BLaER1 treated with 17β-estradiol and CSF1 and Interleukin-3, amounts not matched to agents 10 nM and 100 nM (cell line): ENCODE data around the gene ADAMTS10.

Experiments used
- H3K27ac ChIP-seq, 11 experiments: shearing (Covaris generic); formaldehyde crosslinking; 2 replicates each; pipeline ENCODE4 v1.8.1; 2022
- H3K27me3 ChIP-seq, 11 experiments: shearing (Covaris generic); formaldehyde crosslinking; 2 replicates each; pipeline ENCODE4 v1.8.1; 2022
- H3K36me3 ChIP-seq, 11 experiments: shearing (Covaris generic); formaldehyde crosslinking; 2 replicates each; pipeline ENCODE4 v1.8.1; 2022
- H3K4me1 ChIP-seq, 10 experiments: shearing (Covaris generic); formaldehyde crosslinking; 2 replicates each; pipeline ENCODE4 v1.8.1; 2022
- H3K4me2 ChIP-seq, 11 experiments: shearing (Covaris generic); formaldehyde crosslinking; 2 replicates each; pipeline ENCODE4 v1.8.1; 2022
- H3K4me3 ChIP-seq, 10 experiments: shearing (Covaris generic); formaldehyde crosslinking; 2 replicates each; pipeline ENCODE4 v1.8.1; 2022
- H3K9ac ChIP-seq, 11 experiments: shearing (Covaris generic); formaldehyde crosslinking; 2 replicates each; pipeline ENCODE4 v1.8.1; 2022
- H3K9me3 ChIP-seq, 11 experiments: shearing (Covaris generic); formaldehyde crosslinking; replicated peaks in 1 of 11; 2 replicates each; pipeline ENCODE4 v1.8.1; 2022
- H4K20me1 ChIP-seq, 11 experiments: shearing (Covaris generic); formaldehyde crosslinking; 2 replicates each; pipeline ENCODE4 v1.8.1; 2022
- Cebpa-rat ChIP-seq, 11 experiments: shearing (Covaris generic); IDR thresholded peaks; 2 replicates each; pipeline ENCODE4 v1.8.1; 2022

Gene ADAMTS10

GRCh38 chr19:8595651-8596050 lies 14.9 kb downstream of the ADAMTS10 start:
- H3K9ac ChIP-seq = peak overlapping the region in 4 of 11 experiments; percentile 36 to 64 (median 52); a peak in 9 of 22 replicates
- no peaks in the 10 kb centered on the region for H3K27me3 ChIP-seq
- peaks cover 27 to 60% (median 52%) of the 10 kb centered on the region in 10 experiments for H3K4me1 ChIP-seq
- H3K4me3 ChIP-seq = peak overlapping the region in 1 of 10 experiments; percentile 7; a peak in 1 of 20 replicates
- peak overlapping the region; percentile 45 to 83 (median 77) for H3K4me2 ChIP-seq
- H3K36me3 ChIP-seq = peaks cover 22 to 69% (median 46%) of the 10 kb centered on the region in 11 experiments
- H3K27ac ChIP-seq = peak overlapping the region in 7 of 11 experiments; percentile 20 to 70 (median 54); a peak in 8 of 22 replicates
- TF ChIP-seq Cebpa-rat (IDR thresholded peaks at IDR 0.05) = no peak
- peaks cover 10 to 38% (median 19%) of the 10 kb centered on the region in 11 experiments; a peak in 21 of 22 replicates for H3K9me3 ChIP-seq
- H4K20me1 ChIP-seq = peaks cover 0 to 34% (median 11%) of the 10 kb centered on the region in 11 experiments; a peak in 12 of 22 replicates

DNA sequence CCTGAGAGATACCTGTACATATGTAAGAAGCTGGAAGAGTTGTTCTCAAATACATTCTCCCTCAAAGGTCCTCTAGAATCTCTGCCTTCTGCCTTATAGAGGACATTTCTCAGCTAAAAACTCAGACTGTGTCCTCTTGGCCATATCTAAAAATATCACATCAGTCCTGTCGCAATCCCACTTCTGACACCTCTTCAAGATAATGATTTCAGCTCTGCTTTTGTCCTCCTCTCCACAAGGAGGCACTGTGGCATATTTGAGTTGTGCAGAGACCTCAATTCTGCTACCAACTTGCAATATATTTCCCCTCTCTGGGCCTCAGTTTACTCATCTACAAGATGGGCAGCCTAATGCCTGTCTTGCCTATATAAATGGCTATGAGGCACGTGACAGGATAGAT lies 16.6 kb downstream of the ADAMTS10 start:
- H3K4me2 ChIP-seq = 0 out of 22 replicates have a peak overlapping the region, but pooled peaks of 1 of the 11 experiments have one; percentile 5
- no peak overlapping the region for H3K4me3 ChIP-seq
- peak overlapping the region in 4 of 11 experiments; percentile 11 to 50 (median 40); a peak in 3 of 22 replicates for H3K27ac ChIP-seq
- H4K20me1 ChIP-seq = peaks cover 0 to 34% (median 11%) of the 10 kb centered on the region in 11 experiments; a peak in 12 of 22 replicates
- H3K9me3 ChIP-seq = peaks cover 10 to 38% (median 19%) of the 10 kb centered on the region in 11 experiments; a peak in 21 of 22 replicates
- no peak overlapping the region; a peak in 1 of 22 replicates for H3K9ac ChIP-seq
- peaks cover 25 to 59% (median 51%) of the 10 kb centered on the region in 10 experiments for H3K4me1 ChIP-seq
- peak in 1 of 11 experiments; percentile 36; a peak in 1 of 22 replicates for TF ChIP-seq Cebpa-rat (IDR thresholded peaks at IDR 0.05)
- no peaks in the 10 kb centered on the region for H3K27me3 ChIP-seq
- H3K36me3 ChIP-seq = peaks cover 18 to 65% (median 39%) of the 10 kb centered on the region in 11 experiments; a peak in 20 of 22 replicates

DNA sequence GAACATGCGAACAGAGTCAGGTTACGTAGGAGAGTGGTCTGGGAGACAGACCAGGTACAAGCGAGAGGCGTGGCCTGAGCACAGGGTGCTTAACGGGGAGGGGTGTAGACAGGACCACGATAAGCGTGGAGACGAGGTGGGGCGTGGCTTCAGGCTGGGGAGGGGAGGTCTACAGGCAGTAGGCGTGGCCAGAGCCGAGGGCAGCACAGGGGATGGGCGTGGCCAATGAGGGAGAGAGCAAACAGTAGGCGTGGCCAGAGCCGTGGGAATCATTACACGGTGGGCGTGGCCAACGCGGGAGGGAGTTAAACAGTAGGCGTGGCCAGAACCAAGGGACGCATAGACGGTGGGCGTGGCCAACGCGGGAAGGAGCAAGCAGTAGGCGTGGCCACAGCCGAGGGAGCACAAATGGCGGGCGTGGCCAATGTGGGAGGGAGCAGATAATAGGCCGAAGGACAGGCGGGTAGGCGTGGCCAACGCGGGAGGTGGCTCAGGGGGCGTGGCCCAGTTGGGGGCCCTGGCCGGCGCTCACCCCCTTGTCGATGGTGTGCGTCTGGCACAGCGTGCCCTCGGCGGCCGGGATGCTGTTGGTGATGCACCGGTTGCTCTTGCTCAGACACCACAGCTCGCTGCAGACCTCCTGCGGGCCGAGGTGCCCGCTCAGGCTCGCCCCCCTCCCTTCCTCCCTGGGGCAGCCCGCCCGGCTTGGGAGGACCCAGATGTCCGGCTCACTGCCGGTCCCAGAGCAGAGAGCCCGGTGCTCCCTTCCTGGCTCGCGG lies 18.1 kb downstream of the ADAMTS10 start:
- peaks cover 12 to 54% (median 45%) of the 10 kb centered on the region in 10 experiments for H3K4me1 ChIP-seq
- peaks cover 10 to 32% (median 19%) of the 10 kb centered on the region in 11 experiments; a peak in 21 of 22 replicates for H3K9me3 ChIP-seq
- H4K20me1 ChIP-seq = peaks cover 0 to 26% (median 11%) of the 10 kb centered on the region in 11 experiments; a peak in 12 of 22 replicates
- peaks cover 13 to 62% (median 30%) of the 10 kb centered on the region in 11 experiments; a peak in 19 of 22 replicates for H3K36me3 ChIP-seq
- no peak overlapping the region for H3K4me3 ChIP-seq
- H3K27me3 ChIP-seq = no peaks in the 10 kb centered on the region
- no peak overlapping the region for H3K27ac ChIP-seq
- no peak for TF ChIP-seq Cebpa-rat (IDR thresholded peaks at IDR 0.05)
- H3K9ac ChIP-seq = no peak overlapping the region
- H3K4me2 ChIP-seq = peak overlapping the region in 10 of 11 experiments; percentile 26 to 73 (median 58); a peak in 18 of 22 replicates

DNA sequence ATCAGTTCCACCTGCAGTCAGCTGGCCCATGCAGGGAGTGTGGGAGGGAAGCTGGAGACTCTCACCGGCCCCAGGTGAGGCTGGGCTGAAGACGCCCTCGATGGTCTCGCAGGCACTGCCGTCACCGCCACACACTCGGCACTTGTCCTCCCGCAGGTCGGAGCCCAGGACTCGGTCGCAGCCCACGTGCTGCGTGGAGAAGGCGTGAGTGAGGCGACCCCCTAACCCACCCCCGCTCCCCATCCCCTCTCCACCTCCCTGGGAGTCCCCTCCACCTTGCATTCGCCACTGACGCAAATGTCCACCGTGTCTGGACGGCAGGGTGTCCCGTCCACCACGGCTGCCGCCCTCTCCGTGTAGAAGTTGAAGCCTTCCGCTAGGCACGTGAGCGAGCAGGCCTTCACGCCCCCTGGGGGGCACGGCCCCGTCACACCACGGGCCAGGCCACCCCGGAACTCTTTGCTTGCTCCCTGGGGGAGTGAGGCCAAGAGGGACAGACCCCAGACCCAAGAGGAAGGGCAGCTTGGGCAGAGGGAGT lies 21.3 kb downstream of the ADAMTS10 start:
- Histone ChIP-seq H4K20me1 (peaks cover 0 to 29% (median 4%) of the 10 kb centered on the region in 11 experiments; a peak in 9 of 22 replicates), H3K4me2 (no peak overlapping the region), H3K4me1 (peaks cover 0 to 26% (median 19%) of the 10 kb centered on the region in 10 experiments; a peak in 16 of 20 replicates), H3K27me3 (no peaks in the 10 kb centered on the region), H3K27ac (no peak overlapping the region), H3K36me3 (peaks cover 18 to 65% (median 34%) of the 10 kb centered on the region in 11 experiments; a peak in 21 of 22 replicates), H3K9me3 (peaks cover 9 to 21% (median 16%) of the 10 kb centered on the region in 11 experiments; a peak in 21 of 22 replicates), H3K4me3 (no peak overlapping the region), H3K9ac (no peak overlapping the region)
- TF ChIP-seq Cebpa-rat (IDR thresholded peaks at IDR 0.05) = no peak

DNA sequence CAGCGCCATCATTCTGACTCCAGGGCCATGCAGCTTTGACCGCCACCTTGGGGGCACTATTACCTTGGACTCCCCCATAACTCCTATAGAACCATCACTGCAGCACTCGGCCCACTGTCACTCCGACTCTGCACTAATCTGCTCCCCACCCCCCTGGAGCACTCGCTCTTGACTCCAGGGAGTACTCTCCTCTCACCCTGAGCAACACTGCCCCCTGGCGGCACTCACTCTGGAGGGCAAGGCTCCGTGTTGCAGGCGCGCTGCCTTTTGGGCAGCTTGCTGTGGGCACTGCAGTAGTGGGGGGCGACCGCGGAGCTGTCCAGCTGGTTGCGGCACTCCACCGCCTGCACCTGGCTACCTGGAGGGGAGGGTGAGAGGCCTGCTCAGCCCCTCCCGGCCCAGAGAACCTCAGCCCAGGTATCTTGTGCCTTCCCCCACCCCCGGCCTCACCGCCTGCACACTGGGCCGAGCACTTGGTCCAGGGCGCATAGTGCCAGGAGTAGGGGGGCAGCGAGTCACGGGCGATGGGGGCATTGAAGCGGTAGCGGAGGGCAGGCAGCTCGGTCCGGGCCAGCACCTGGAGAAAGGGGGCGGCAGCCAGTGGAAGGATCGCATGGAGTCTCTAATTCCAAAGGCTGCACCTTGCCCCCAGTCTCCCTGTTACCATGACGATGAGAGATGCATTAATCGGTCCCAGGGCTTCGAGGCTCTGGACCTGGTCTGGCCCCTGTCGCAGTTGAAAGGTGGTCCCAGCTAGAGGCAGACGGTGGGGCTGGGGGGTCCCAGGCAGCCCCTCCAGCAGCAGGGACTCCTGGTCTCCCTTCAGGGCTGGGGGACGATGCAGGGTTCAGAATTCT lies 24.4 kb downstream of the ADAMTS10 start:
- H3K27me3 ChIP-seq = no peaks in the 10 kb centered on the region
- H3K9me3 ChIP-seq = no peaks in the 10 kb centered on the region
- H3K4me3 ChIP-seq = no peak overlapping the region
- peaks cover 2 to 9% (median 4%) of the 10 kb centered on the region in 10 experiments; a peak in 18 of 20 replicates for H3K4me1 ChIP-seq
- peaks cover 0 to 22% (median 0%) of the 10 kb centered on the region in 11 experiments; a peak in 6 of 22 replicates for H4K20me1 ChIP-seq
- peaks cover 9 to 72% (median 30%) of the 10 kb centered on the region in 11 experiments; a peak in 20 of 22 replicates for H3K36me3 ChIP-seq
- no peak for TF ChIP-seq Cebpa-rat (IDR thresholded peaks at IDR 0.05)
- no peak overlapping the region for H3K27ac ChIP-seq
- H3K4me2 ChIP-seq = no peak overlapping the region
- H3K9ac ChIP-seq = no peak overlapping the region

DNA sequence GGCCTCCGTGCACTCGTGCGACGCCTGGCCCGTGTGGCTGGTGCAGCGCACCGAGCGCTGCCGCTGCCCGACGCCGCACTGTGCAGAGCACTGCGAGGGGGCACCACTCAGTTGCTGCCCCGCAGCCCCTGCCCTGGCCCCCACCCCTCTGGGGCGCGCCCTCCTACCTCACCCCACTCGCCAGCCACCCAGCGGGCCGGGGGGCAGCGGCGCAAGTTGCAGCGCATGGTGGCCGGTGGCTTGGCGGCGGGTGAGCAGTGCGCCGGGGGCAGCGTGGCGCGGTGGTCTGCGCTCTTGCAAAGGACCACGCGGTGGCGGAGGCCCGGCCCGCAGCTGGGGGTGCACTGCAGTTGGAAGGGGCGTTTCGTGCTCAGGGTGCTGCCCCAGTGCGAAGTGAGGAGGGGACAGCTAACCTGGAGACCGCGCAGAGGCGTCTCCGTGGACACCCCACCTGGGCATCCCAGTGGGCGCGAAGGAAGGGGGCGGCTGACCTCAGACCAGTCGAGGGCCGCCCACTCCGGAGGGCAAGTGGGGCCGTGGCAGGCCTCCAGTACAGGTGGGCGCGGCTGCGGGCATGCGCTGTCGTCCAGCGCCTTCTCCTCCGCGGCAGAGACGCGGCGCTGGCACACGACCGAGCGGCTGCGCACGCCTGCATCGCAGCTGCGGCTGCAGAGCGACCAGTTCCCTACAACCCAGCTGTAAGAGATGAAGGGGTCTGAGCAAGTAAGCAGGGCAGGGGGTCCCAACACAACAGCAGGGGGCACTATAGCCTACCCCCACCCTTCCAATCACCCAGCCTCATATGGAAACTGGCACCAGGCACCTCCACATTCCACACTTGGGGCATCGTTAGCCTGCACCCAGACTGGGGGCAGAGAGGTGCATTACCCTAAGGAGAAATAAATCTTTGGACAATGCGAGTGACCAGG lies 25.3 kb downstream of the ADAMTS10 start:
- Histone ChIP-seq H4K20me1 (peaks cover 0 to 22% (median 0%) of the 10 kb centered on the region in 11 experiments; a peak in 6 of 22 replicates), H3K4me2 (no peak overlapping the region), H3K27me3 (no peaks in the 10 kb centered on the region), H3K4me3 (no peak overlapping the region), H3K4me1 (peaks cover 9 to 13% (median 11%) of the 10 kb centered on the region in 10 experiments; a peak in 17 of 20 replicates), H3K9me3 (no peaks in the 10 kb centered on the region), H3K9ac (no peak overlapping the region), H3K36me3 (peaks cover 9 to 72% (median 30%) of the 10 kb centered on the region in 11 experiments; a peak in 20 of 22 replicates), H3K27ac (no peak overlapping the region)
- no peak for TF ChIP-seq Cebpa-rat (IDR thresholded peaks at IDR 0.05)

- Histone ChIP-seq H3K4me3 (peak overlapping the region in 2 of 10 experiments; percentile 33 to 34; a peak in 3 of 20 replicates), H3K9ac (peak overlapping the region; percentile 48 to 65 (median 53); a peak in 17 of 22 replicates), H3K4me1 (peaks cover 38 to 54% (median 43%) of the 10 kb centered on the region in 10 experiments), H3K36me3 (peaks cover 17 to 46% (median 24%) of the 10 kb centered on the region in 11 experiments; a peak in 21 of 22 replicates), H3K9me3 (no peaks in the 10 kb centered on the region), H4K20me1 (peaks cover 0 to 32% (median 3%) of the 10 kb centered on the region in 11 experiments; a peak in 7 of 22 replicates), H3K27ac (peak overlapping the region in 10 of 11 experiments; percentile 42 to 73 (median 64); a peak in 18 of 22 replicates), H3K27me3 (peaks cover 0 to 7% (median 0%) of the 10 kb centered on the region in 11 experiments; a peak in 2 of 22 replicates), H3K4me2 (peak overlapping the region; percentile 58 to 99 (median 96))
- TF ChIP-seq Cebpa-rat (IDR thresholded peaks at IDR 0.05) = no peak
Measured at GRCh38 chr19:8580710-8581281, 29.7 kb downstream of the ADAMTS10 start.
